Prostate gland (tissue), 2 donors: Measurements from ENCODE around the gene P2RY12. TPM values are rescaled to one million over a fixed set of nuclear protein-coding genes. Genes with fewer than 3 reads are reported as not detected.

Experiments used
- DNase-seq: peaks from one replicate; pipeline ENCODE4 v3.0.0-alpha.2; 2019; ENCODE audit warnings: low spot score
- H3K27ac ChIP-seq, 2 donors: fragments of 200-600 bp; sonication (generic); 2 replicates each; pipeline ENCODE4 v1.5.1; 2017 to 2019
- H3K27me3 ChIP-seq: fragments of 200-600 bp; sonication (generic); replicated peaks from 2 replicates; pipeline ENCODE4 v1.5.1; 2019; ENCODE audit not compliant: insufficient read depth
- H3K36me3 ChIP-seq, 2 donors: fragments of 200-600 bp; sonication (generic); 1 replicate in 1 of 2; 2 replicates in 1 of 2; pipeline versions ENCODE4 v1.5.1 to v1.8.1; 2017 to 2019
- H3K4me1 ChIP-seq: fragments of 200-600 bp; sonication (generic); replicated peaks from 2 replicates; pipeline ENCODE4 v1.5.1; 2019
- H3K4me3 ChIP-seq, 2 donors: fragments of 200-600 bp; sonication (generic); 2 replicates each; pipeline ENCODE4 v1.5.1; 2017 to 2019
- H3K9me3 ChIP-seq: fragments of 200-600 bp; sonication (generic); 2 replicates; pipeline ENCODE4 v1.5.1; 2017
- POLR2A ChIP-seq: fragments of 450-650 bp; IDR thresholded peaks from one replicate; pipeline ENCODE4 v1.6.1; 2016; ENCODE audit warnings: antibody characterized with exemption, mild to moderate bottlenecking
- POLR2AphosphoS5 ChIP-seq: sonication (generic); formaldehyde crosslinking; IDR thresholded peaks from one replicate; pipeline ENCODE4 v1.6.1; 2017; ENCODE audit warnings: antibody characterized with exemption
- WGBS: methylation state at CpG from one replicate; pipeline ENCODE4 v1.1.5; 2018; 5-methylcytosine and 5-hydroxymethylcytosine counted together
- intact Hi-C: fragments of 100-400 bp; cut with DNase I; formaldehyde crosslinking; loops from one replicate; pipeline ENCODE4 v1.14.2; 2022
- total RNA-seq, 2 donors: library from RNA; depleted of rRNA; stranded (reverse); fragments of >200 nt; gene quantifications; one replicate each; pipeline ENCODE4 v1.1.0, GENCODE V29; 2016
- TF ChIP-seq, protein P1 (sequence below), 4 experiments: fragments of 200-600 bp in 2 of 4; fragments of 450-650 bp in 2 of 4; sonication (generic) in 2 of 4; IDR thresholded peaks; 1 replicate in 3 of 4; 2 replicates in 1 of 4; pipeline ENCODE4 v1.5.1; 2016 to 2019; ENCODE audit warnings: antibody characterized with exemption in 4 of 4, mild to moderate bottlenecking in 2 of 4, moderate library complexity in 2 of 4

Gene P2RY12
- total RNA-seq, 2 donors from 2014 or later: 0.97 to 5.0 TPM

DNA sequence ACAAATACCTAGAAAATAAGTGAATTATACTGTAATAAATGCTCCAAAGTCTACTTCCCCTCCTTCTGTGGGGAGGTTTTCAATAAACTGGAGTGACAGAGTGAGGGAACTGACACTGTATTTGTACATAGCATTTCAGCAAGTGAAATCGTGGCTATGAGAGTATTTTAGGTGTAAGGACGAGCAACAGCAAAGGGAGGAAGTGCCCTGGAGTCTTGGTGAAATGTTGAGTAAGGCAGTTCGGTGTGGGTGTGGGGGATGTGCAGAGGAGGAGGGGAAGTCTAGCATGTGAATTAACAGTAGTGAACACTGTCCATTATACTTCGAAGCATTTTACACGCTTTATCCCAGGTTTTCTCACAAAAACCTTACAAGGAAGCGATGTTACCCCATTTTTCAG, 37.1 kb downstream of the P2RY12 start:
- no peak overlapping the region for H3K27ac ChIP-seq
- DNase-seq: no peak
- WGBS: 80% methylated on average over 6 of the region's 6 CpGs
- H3K9me3 ChIP-seq: no peaks in the 10 kb centered on the region
- H3K4me3 ChIP-seq: no peak overlapping the region
- intact Hi-C loops: no loop called here
- TF ChIP-seq, protein P1, sequence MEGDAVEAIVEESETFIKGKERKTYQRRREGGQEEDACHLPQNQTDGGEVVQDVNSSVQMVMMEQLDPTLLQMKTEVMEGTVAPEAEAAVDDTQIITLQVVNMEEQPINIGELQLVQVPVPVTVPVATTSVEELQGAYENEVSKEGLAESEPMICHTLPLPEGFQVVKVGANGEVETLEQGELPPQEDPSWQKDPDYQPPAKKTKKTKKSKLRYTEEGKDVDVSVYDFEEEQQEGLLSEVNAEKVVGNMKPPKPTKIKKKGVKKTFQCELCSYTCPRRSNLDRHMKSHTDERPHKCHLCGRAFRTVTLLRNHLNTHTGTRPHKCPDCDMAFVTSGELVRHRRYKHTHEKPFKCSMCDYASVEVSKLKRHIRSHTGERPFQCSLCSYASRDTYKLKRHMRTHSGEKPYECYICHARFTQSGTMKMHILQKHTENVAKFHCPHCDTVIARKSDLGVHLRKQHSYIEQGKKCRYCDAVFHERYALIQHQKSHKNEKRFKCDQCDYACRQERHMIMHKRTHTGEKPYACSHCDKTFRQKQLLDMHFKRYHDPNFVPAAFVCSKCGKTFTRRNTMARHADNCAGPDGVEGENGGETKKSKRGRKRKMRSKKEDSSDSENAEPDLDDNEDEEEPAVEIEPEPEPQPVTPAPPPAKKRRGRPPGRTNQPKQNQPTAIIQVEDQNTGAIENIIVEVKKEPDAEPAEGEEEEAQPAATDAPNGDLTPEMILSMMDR (IDR thresholded peaks at IDR 0.05): no peak
- H3K36me3 ChIP-seq: no peaks in the 10 kb centered on the region
- no peaks in the 10 kb centered on the region for H3K27me3 ChIP-seq
- H3K4me1 ChIP-seq: no peaks in the 10 kb centered on the region

DNA sequence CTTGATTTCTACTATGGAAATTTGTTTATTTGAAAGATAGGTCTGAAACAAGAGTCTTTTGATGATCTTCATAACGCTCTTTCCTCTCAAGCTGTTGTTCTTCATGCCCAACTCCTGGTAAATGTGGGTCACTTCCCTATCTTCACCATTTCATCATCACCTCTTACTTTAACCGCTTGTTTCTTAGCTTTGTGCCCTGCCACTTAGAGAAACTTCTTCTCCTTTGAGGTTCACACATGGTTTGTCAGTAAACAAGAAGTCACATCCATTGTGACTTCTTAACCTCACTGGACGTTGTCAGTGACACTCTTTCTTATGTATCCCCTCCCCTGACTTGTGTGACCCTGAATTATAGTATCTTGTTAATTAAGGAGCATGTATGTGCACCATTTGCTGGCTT, 38.3 kb downstream of the P2RY12 start:
- intact Hi-C loops: no loop called here
- Histone ChIP-seq H3K4me1 (no peaks in the 10 kb centered on the region), H3K27ac (peak overlapping the region in 1 of 2 donors; percentile 5), H3K9me3 (no peaks in the 10 kb centered on the region), H3K4me3 (no peak overlapping the region), H3K27me3 (no peaks in the 10 kb centered on the region), H3K36me3 (no peaks in the 10 kb centered on the region)
- no peak for DNase-seq
- TF ChIP-seq POLR2AphosphoS5 (no peak), POLR2A (no peak)
- TF ChIP-seq, protein P1 (IDR thresholded peaks at IDR 0.05): no peak
- 76% methylated on average over 3 of the region's 3 CpGs for WGBS

DNA sequence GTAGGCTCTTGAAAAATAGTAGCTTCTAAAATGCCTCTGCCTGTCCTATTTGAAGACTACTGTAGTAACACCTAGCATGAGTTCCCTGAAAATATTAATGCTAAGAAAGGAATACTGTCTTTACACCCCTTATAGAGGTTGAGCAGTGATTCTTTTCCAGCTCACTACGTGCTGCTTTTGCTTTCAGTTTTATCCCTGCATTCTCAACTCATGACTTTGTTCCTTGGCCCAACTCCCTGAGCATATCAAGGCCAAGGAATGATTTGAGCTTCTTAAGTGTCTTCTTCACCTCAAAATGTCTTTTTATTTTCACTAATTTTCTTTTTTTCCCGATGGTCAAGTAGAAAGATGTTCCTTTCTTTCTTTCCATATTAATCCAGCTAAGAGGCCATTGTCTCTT, 38.7 kb downstream of the P2RY12 start:
- intact Hi-C loops: no loop called here
- peak overlapping the region in 1 of 2 donors; percentile 5 for H3K27ac ChIP-seq
- peak; percentile 14 for DNase-seq

DNA sequence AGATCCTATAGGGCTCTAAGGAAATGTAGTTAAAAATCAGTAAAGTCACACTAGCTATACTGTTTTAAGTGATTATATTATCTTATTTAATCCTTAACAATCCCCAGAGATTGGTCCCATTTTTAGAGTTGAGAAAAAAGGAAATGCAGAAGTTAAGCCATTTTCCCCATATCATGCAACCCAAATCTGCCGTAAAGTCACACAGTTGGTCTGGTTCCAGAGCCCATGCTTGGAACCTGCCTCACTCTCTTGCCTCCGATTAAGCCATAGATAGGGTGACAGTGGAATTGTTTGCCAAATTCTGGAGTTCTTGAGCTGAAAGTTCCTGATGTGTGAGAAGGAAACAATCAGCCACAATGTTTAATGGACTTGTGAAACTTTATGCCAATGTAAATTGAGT, 52.9 kb downstream of the P2RY12 start:
- TF ChIP-seq POLR2A (no peak), POLR2AphosphoS5 (no peak)
- TF ChIP-seq, protein P1 (IDR thresholded peaks at IDR 0.05): no peak
- Histone ChIP-seq H3K27ac (no peak overlapping the region), H3K9me3 (no peaks in the 10 kb centered on the region), H3K4me1 (no peaks in the 10 kb centered on the region), H3K36me3 (no peaks in the 10 kb centered on the region), H3K4me3 (no peak overlapping the region), H3K27me3 (no peaks in the 10 kb centered on the region)
- intact Hi-C loops: no loop called here
- no peak for DNase-seq
- WGBS: 32% methylated on average over 2 of the region's 2 CpGs

More for the DNA sequence above, 38.7 kb downstream of the P2RY12 start:
- H3K4me1 ChIP-seq: no peaks in the 10 kb centered on the region
- 28% methylated on average over 2 of the region's 2 CpGs for WGBS
- no peaks in the 10 kb centered on the region for H3K27me3 ChIP-seq
- no peaks in the 10 kb centered on the region for H3K36me3 ChIP-seq
- no peak overlapping the region for H3K4me3 ChIP-seq
- no peaks in the 10 kb centered on the region for H3K9me3 ChIP-seq
- peak; percentile 44 for TF ChIP-seq POLR2AphosphoS5
- no peak for TF ChIP-seq POLR2A

DNA sequence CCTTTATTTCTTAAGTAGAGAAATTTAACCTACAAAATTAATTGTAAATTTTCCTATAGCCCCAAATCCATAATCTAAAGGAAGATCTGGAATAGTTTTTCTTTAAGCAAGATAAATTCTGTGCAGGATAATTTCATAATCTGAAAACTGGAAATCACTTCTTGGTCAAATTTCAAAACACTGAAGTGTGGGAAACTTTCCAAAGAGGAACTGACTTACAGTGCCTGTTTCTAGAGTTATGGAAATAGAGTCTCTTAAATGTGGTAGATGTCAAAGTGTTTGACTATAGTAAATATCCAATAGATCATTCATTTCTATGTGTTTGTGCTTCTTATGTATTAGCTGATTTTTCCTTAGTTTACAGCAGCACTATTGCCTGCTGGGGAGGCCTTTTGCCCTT, 53.7 kb downstream of the P2RY12 start:
- TF ChIP-seq, protein P1 (IDR thresholded peaks at IDR 0.05): no peak
- no peak for TF ChIP-seq POLR2A
- no peak for TF ChIP-seq POLR2AphosphoS5
- intact Hi-C loops: no loop called here
- H3K4me1 ChIP-seq: no peaks in the 10 kb centered on the region
- H3K9me3 ChIP-seq: no peaks in the 10 kb centered on the region
- no peaks in the 10 kb centered on the region for H3K27me3 ChIP-seq
- H3K27ac ChIP-seq: no peak overlapping the region
- no peak for DNase-seq
- no peaks in the 10 kb centered on the region for H3K36me3 ChIP-seq
- H3K4me3 ChIP-seq: no peak overlapping the region
